Activated effector memory CD4-positive, alpha-beta T cell treated with anti-CD3 and anti-CD28 coated beads, Interleukin-2, amount 50 U/mL, for 16 hours (primary cell): ENCODE measurements around the gene DZIP3.

Experiments used
- DNase-seq: peaks from one replicate; pipeline ENCODE4 v3.0.0-alpha.2; 2020

DZIP3 gene

GRCh38 chr3:108589081-108589997 lies at the start of gene DZIP3, which contains the start of gene CIP2A:
Gene DZIP3 (plus strand): TSS chr3:108589722. CDS start chr3:108605407, 15,685 bp downstream.
Gene CIP2A (minus strand): TSS chr3:108589438. CDS start chr3:108589375, 63 bp downstream.
- DNase-seq = peak; percentile 93

- no peak for DNase-seq
These were observed 43.3 kb upstream of the DZIP3 start for GRCh38 chr3:108546247-108546646.

- no peak for DNase-seq
These were observed 42.8 kb upstream of the DZIP3 start for GRCh38 chr3:108546692-108547091.

GRCh38 chr3:108548304-108548703 lies 41.2 kb upstream of the DZIP3 start:
- DNase-seq = no peak

- no peak for DNase-seq
These were observed 40.6 kb upstream of the DZIP3 start for GRCh38 chr3:108548886-108549285.

- DNase-seq = no peak
These were observed 37.0 kb upstream of the DZIP3 start for GRCh38 chr3:108552267-108553159.

GRCh38 chr3:108554229-108554628 lies 35.3 kb upstream of the DZIP3 start:
- no peak for DNase-seq

- no peak for DNase-seq
These were observed 34.5 kb upstream of the DZIP3 start for GRCh38 chr3:108554913-108555571.

GRCh38 chr3:108555966-108556581 lies 33.4 kb upstream of the DZIP3 start:
- DNase-seq = no peak

GRCh38 chr3:108562565-108562964 lies 27.0 kb upstream of the DZIP3 start:
- DNase-seq = no peak

- DNase-seq = no peak
These were observed 25.0 kb upstream of the DZIP3 start for GRCh38 chr3:108564564-108564963.

GRCh38 chr3:108565506-108565905 lies 24.0 kb upstream of the DZIP3 start:
- DNase-seq = no peak

GRCh38 chr3:108566599-108566998 lies 22.9 kb upstream of the DZIP3 start:
- DNase-seq = no peak

- no peak for DNase-seq
These were observed 20.2 kb upstream of the DZIP3 start for GRCh38 chr3:108569336-108569735.

- no peak for DNase-seq
These were observed 11.5 kb upstream of the DZIP3 start for GRCh38 chr3:108578064-108578463.

- DNase-seq = no peak
These were observed 921 bp upstream of the DZIP3 start for GRCh38 chr3:108588601-108589000.

GRCh38 chr3:108589998-108590323 lies 439 bp downstream of the DZIP3 start:
- DNase-seq = no peak

- DNase-seq = no peak
These were observed 938 bp downstream of the DZIP3 start for GRCh38 chr3:108590460-108590859.

- DNase-seq = no peak
These were observed 5.8 kb downstream of the DZIP3 start for GRCh38 chr3:108595321-108595720.

- DNase-seq = no peak
These were observed 8.9 kb downstream of the DZIP3 start for GRCh38 chr3:108598375-108598774.

- DNase-seq = no peak
These were observed 10.3 kb downstream of the DZIP3 start for GRCh38 chr3:108599677-108600409.
